Testis (tissue), 3 donors: ENCODE results near the gene ELOVL7. TPM values are rescaled to one million over a fixed set of nuclear protein-coding genes. Genes with fewer than 3 reads are reported as not detected.
"Not testable (repeated sequence)": the region's sequence is repeated elsewhere in the genome, so short reads cannot be mapped to it uniquely, and the experiment has no call there.

Experiments used
- DNase-seq: peaks from one replicate; pipeline ENCODE4 v3.0.0-alpha.2; 2019
- H3K27ac ChIP-seq, 2 donors: fragments of 200-600 bp; sonication (generic); one replicate each; pipeline ENCODE4 v1.5.1; 2019
- H3K27me3 ChIP-seq: fragments of 200-600 bp; sonication (generic); one replicate; pipeline ENCODE4 v1.5.1; 2019
- H3K36me3 ChIP-seq: fragments of 200-600 bp; sonication (generic); one replicate; pipeline ENCODE4 v1.5.1; 2017; ENCODE audit warnings: low read depth; ENCODE audit errors: missing control alignments
- H3K4me1 ChIP-seq: fragments of 200-600 bp; sonication (generic); one replicate; pipeline ENCODE4 v1.5.1; 2019
- H3K4me3 ChIP-seq, 2 donors: fragments of 200-600 bp; sonication (generic); one replicate each; pipeline ENCODE4 v1.5.1; 2017 to 2019
- H3K9me3 ChIP-seq: fragments of 200-600 bp; sonication (generic); one replicate; pipeline ENCODE4 v1.5.1; 2017
- POLR2A ChIP-seq: fragments of 450-650 bp; IDR thresholded peaks from one replicate; pipeline ENCODE4 v1.6.1; 2017; ENCODE audit warnings: antibody characterized with exemption, mild to moderate bottlenecking, moderate library complexity
- WGBS, 2 donors: methylation state at CpG; one replicate each; pipeline ENCODE4 v1.1.5; 2018; 5-methylcytosine and 5-hydroxymethylcytosine counted together
- intact Hi-C: fragments of 100-400 bp; cut with DNase I; formaldehyde crosslinking; loops from one replicate; pipeline ENCODE4 v1.15.1; 2023; ENCODE audit warnings: low total_unique reads
- polyA plus RNA-seq: library from polyadenylated mRNA; stranded (reverse); fragments of 350-450 nt; fragmentation: Illumina TruSeq; extraction: RNeasy Lipid Tissue Mini Kit (QIAGEN cat#74804); gene quantifications from one replicate; pipeline ENCODE4 v1.2.3, GENCODE V29; 2014; ENCODE audit warnings: low read depth, low replicate concordance; ENCODE audit not compliant: insufficient read depth
- total RNA-seq, 2 donors: library from RNA; depleted of rRNA; stranded (reverse); fragments of >200 nt; gene quantifications; one replicate each; pipeline ENCODE4 v1.2.3, GENCODE V29; 2016
- TF ChIP-seq, protein P1 (sequence below), 3 experiments: fragments of 450-650 bp in 2 of 3; fragments of 200-600 bp in 1 of 3; sonication (generic) in 1 of 3; IDR thresholded peaks; one replicate each; pipeline ENCODE4 v1.5.1; 2016 to 2019; ENCODE audit warnings: antibody characterized with exemption in 3 of 3, mild to moderate bottlenecking in 2 of 3, moderate library complexity in 1 of 3

ELOVL7 gene
- total and polyA plus RNA-seq, 3 donors from 2014 or later: 1.8 to 5.1 (median 2.4) TPM

- DNase-seq: no peak
- H3K4me1 ChIP-seq: no peaks in the 10 kb centered on the region
- no peak overlapping the region for H3K27ac ChIP-seq
- H3K36me3 ChIP-seq: no peaks in the 10 kb centered on the region
- H3K4me3 ChIP-seq: no peak overlapping the region
- no peaks in the 10 kb centered on the region for H3K9me3 ChIP-seq
- intact Hi-C loops: no loop called here
- 82 to 90% methylated on average over 2 of the region's 2 CpGs for WGBS, 2 donors
- TF ChIP-seq, protein P1, sequence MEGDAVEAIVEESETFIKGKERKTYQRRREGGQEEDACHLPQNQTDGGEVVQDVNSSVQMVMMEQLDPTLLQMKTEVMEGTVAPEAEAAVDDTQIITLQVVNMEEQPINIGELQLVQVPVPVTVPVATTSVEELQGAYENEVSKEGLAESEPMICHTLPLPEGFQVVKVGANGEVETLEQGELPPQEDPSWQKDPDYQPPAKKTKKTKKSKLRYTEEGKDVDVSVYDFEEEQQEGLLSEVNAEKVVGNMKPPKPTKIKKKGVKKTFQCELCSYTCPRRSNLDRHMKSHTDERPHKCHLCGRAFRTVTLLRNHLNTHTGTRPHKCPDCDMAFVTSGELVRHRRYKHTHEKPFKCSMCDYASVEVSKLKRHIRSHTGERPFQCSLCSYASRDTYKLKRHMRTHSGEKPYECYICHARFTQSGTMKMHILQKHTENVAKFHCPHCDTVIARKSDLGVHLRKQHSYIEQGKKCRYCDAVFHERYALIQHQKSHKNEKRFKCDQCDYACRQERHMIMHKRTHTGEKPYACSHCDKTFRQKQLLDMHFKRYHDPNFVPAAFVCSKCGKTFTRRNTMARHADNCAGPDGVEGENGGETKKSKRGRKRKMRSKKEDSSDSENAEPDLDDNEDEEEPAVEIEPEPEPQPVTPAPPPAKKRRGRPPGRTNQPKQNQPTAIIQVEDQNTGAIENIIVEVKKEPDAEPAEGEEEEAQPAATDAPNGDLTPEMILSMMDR (IDR thresholded peaks at IDR 0.05): no peak
- no peak for TF ChIP-seq POLR2A
- H3K27me3 ChIP-seq: no peaks in the 10 kb centered on the region
Observed at GRCh38 chr5:60803712-60804111, 40.4 kb downstream of the ELOVL7 start.

GRCh38 chr5:60802986-60803385 lies 41.1 kb downstream of the ELOVL7 start:
- no peak overlapping the region for H3K4me3 ChIP-seq
- DNase-seq: no peak
- no peak overlapping the region for H3K27ac ChIP-seq
- H3K36me3 ChIP-seq: no peaks in the 10 kb centered on the region
- H3K9me3 ChIP-seq: no peaks in the 10 kb centered on the region
- H3K4me1 ChIP-seq: no peaks in the 10 kb centered on the region
- intact Hi-C loops: no loop called here
- TF ChIP-seq, protein P1 (IDR thresholded peaks at IDR 0.05): no peak
- TF ChIP-seq POLR2A: no peak
- H3K27me3 ChIP-seq: no peaks in the 10 kb centered on the region
- 69 to 89% methylated on average over 1 of the region's 1 CpG for WGBS, 2 donors

GRCh38 chr5:60802226-60802625 lies 41.8 kb downstream of the ELOVL7 start:
- no peaks in the 10 kb centered on the region for H3K36me3 ChIP-seq
- 79 to 83% methylated on average over 2 of the region's 2 CpGs for WGBS, 2 donors
- no peaks in the 10 kb centered on the region for H3K27me3 ChIP-seq
- no peak overlapping the region for H3K4me3 ChIP-seq
- H3K9me3 ChIP-seq: no peaks in the 10 kb centered on the region
- TF ChIP-seq POLR2A: no peak
- TF ChIP-seq, protein P1 (IDR thresholded peaks at IDR 0.05): no peak
- intact Hi-C loops: no loop called here
- no peaks in the 10 kb centered on the region for H3K4me1 ChIP-seq
- no peak overlapping the region for H3K27ac ChIP-seq
- DNase-seq: no peak

- Histone ChIP-seq H3K4me1 (no peaks in the 10 kb centered on the region), H3K27me3 (no peaks in the 10 kb centered on the region), H3K27ac (no peak overlapping the region), H3K4me3 (no peak overlapping the region), H3K36me3 (no peaks in the 10 kb centered on the region), H3K9me3 (no peaks in the 10 kb centered on the region)
- DNase-seq: no peak
- intact Hi-C loops: no loop called here
- TF ChIP-seq, protein P1 (IDR thresholded peaks at IDR 0.05): no peak
- no peak for TF ChIP-seq POLR2A
- WGBS, 2 donors: 34 to 37% methylated on average over 6 of the region's 6 CpGs
Observed at GRCh38 chr5:60797482-60798153, 46.5 kb downstream of the ELOVL7 start.

- H3K36me3 ChIP-seq, H3K4me1 ChIP-seq, DNase-seq, H3K4me3 ChIP-seq, intact Hi-C loops, H3K27ac ChIP-seq, H3K27me3 ChIP-seq, H3K9me3 ChIP-seq: not testable (repeated sequence)
- 85 to 86% methylated on average over 18 of the region's 18 CpGs for WGBS, 2 donors
Observed at GRCh38 chr5:60795424-60795950, 48.6 kb downstream of the ELOVL7 start.
